GM21786 (cell line): ENCODE results near the gene FOXN4.

Source experiments
- ATAC-seq: cut with Tn5 transposase; IDR thresholded peaks from one replicate; pipeline ENCODE4 v1.9.1; 2021; ENCODE audit not compliant: unreplicated experiment

Gene FOXN4

GRCh38 chr12:109261087-109261486, 48.0 kb downstream of the FOXN4 start:
- no peak for ATAC-seq

- ATAC-seq, result no peak
These were observed 49.6 kb downstream of the FOXN4 start for GRCh38 chr12:109259545-109259895.

- ATAC-seq, result no peak
These were observed 50.2 kb downstream of the FOXN4 start for GRCh38 chr12:109258607-109259544.

- ATAC-seq, result no peak
These were observed 50.9 kb downstream of the FOXN4 start for GRCh38 chr12:109258201-109258600.

- no peak for ATAC-seq
These were observed 53.1 kb downstream of the FOXN4 start for GRCh38 chr12:109256011-109256410.

GRCh38 chr12:109255377-109255776, 53.7 kb downstream of the FOXN4 start:
- no peak for ATAC-seq

- no peak for ATAC-seq
These were observed 55.1 kb downstream of the FOXN4 start for GRCh38 chr12:109253913-109254544.

GRCh38 chr12:109252799-109253198, 56.3 kb downstream of the FOXN4 start:
- no peak for ATAC-seq

GRCh38 chr12:109250523-109250922, 58.6 kb downstream of the FOXN4 start:
- ATAC-seq, result no peak

- ATAC-seq, result no peak
These were observed 61.0 kb downstream of the FOXN4 start for GRCh38 chr12:109247831-109248654.

GRCh38 chr12:109246221-109246620, 62.9 kb downstream of the FOXN4 start:
- no peak for ATAC-seq

GRCh38 chr12:109244073-109244472, 65.0 kb downstream of the FOXN4 start:
- ATAC-seq, result no peak

- ATAC-seq, result no peak
These were observed 67.1 kb downstream of the FOXN4 start for GRCh38 chr12:109241936-109242335.

- ATAC-seq, result no peak
These were observed 68.7 kb downstream of the FOXN4 start for GRCh38 chr12:109240365-109240764.

GRCh38 chr12:109239691-109240090, 69.4 kb downstream of the FOXN4 start:
- ATAC-seq, result no peak

- ATAC-seq, result no peak
These were observed 69.9 kb downstream of the FOXN4 start for GRCh38 chr12:109239179-109239578.

- no peak for ATAC-seq
These were observed 72.8 kb downstream of the FOXN4 start for GRCh38 chr12:109236257-109236656.

- no peak for ATAC-seq
These were observed 75.1 kb downstream of the FOXN4 start for GRCh38 chr12:109234012-109234411.

GRCh38 chr12:109232731-109233130, 76.4 kb downstream of the FOXN4 start:
- no peak for ATAC-seq

GRCh38 chr12:109230193-109230592, 78.9 kb downstream of the FOXN4 start:
- no peak for ATAC-seq

- no peak for ATAC-seq
These were observed 80.4 kb downstream of the FOXN4 start for GRCh38 chr12:109228664-109229063.
